Measurements from ENCODE around the gene PLOD2.

The PLOD2 gene

GRCh38 chr3:146165877-146166276 is 4.9 kb upstream of the PLOD2 start:
- no peak for TF ChIP-seq CTCF (IDR thresholded peaks at IDR 0.05)

DNA sequence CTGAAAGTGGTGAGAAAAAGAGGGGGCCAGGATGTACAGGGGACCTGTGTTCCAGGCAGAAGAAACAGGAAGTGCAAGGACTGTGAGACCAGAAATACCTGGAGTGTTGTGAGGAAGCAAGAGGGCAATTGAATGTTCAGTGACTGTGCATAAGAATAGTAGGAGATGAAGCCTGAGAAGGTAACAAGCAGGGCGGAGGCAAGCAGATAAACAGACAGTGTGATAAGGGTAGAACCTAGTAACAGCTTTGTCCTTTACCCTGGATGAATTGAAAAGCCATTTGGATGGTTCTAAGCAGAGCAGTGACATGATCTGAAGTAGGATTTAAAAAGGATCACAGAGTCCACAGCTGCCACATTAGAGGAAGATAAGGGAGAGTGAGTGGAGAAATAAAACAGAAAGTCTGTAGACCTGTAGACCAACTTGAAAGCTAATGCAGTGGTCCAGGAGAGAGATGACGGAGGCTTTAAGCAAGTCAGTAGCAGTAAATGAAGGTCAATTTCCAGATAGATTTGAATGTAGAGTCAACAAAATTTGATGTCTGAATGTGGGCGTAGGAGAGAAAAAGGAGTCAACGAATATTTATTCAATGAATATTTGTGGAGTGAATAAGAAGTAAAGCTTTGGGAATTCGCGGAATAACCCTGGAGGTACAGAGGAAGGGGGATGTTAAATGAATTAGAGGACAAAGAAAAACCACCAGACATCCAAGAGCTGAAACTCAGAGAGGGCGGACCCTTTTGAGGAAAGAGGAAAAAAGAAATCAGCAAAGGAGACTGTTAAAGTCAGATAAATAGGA is 4.2 kb upstream of the PLOD2 start:
- no peak for TF ChIP-seq CTCF (IDR thresholded peaks at IDR 0.05)

DNA sequence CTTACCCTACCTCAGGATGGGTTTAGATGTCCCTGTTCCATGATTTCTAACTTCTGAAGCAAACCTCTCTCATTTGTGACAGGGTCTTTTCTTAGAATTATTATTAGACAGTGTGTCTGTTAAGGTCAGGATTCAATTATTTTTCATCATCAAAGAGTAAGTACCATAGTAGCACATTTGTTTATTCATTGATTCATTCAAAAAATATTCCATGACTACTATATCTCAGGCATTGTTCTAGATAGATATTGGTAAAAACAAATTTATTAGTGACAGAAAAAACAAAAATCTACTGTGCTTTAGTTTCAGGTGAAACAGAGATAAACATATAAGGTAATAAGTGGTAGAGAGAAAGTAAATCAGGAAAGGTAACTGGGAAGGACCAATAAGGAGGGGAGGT is 3.5 kb upstream of the PLOD2 start:
- no peak for TF ChIP-seq CTCF (IDR thresholded peaks at IDR 0.05)

DNA sequence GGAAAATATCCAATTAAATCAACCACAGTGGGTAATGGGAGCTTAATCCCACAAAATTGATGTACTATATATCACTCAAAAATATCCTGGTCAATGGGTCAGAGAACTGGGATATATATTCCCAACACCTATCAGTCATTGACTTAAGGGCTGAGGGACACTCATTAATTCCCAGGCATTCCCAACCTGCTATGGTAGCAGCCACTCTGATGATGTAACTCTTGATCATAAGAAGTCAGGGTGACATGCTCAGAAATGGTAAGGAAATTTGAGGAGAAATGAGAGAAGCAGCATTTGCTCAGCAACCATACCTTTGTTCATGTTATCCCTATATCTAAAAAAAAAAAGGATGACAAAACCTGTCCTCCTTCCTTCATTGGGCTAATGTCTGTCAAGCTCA is 3.1 kb upstream of the PLOD2 start:
- TF ChIP-seq CTCF (IDR thresholded peaks at IDR 0.05) = no peak

- no peak for TF ChIP-seq CTCF (IDR thresholded peaks at IDR 0.05)
These were observed 2.6 kb upstream of the PLOD2 start for GRCh38 chr3:146163584-146163983.

DNA sequence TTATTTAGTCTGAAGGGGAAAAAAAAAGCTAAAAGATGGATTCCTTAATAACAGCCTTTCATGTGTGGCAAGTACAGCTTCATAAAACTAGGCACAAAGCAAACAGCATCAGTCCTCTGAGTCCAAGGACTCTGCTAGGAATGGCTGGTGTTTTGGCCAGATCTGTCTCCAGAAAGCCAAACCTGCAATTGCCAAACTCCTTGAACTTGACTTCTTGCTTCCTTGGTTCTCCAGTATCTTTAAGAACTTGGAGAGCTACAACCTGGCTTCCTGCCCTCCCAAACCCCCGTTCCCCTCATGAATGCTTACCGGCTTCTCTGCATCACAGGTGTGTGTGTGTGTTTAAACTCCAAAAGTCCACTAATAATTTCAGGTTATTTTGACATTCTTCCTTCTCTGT is 1.6 kb upstream of the PLOD2 start:
- TF ChIP-seq CTCF (IDR thresholded peaks at IDR 0.05) = no peak

- TF ChIP-seq CTCF (IDR thresholded peaks at IDR 0.05) = no peak
These were observed 649 bp upstream of the PLOD2 start for GRCh38 chr3:146161663-146162002.

All from LNCAP (cell line).